ENCODE results near the gene ARHGAP15.

The ARHGAP15 gene

DNA sequence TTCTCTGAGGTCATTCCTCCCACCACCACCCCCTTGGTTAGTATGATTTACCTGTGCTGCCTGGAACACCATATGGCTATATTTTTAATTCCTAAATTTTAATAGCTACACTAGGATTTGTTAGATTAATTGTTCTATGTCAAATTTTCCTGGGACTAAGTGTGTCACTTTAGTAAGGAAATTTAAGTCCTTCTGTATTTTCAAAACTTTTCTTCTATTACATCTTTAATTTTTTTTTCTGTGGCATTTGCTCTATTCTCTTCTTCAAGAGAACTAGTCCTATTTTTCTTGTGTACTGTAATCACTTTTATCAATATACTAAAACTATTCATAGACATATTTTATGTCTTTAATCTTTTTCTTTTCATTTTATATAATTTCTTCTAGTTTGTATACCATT, 456.9 kb downstream of the ARHGAP15 start:
- H3K4me3 ChIP-seq (replicated peaks; ENCODE audit: insufficient read depth, low read length): no peak overlapping the region
- no peaks in the 10 kb centered on the region for H3K27me3 ChIP-seq (ENCODE audit: insufficient read depth, poor library complexity, severe bottlenecking)
- DNase-seq (ENCODE audit: low read depth in 1 of 2, low spot score in 1 of 2): no peak
- H3K27ac ChIP-seq (replicated peaks): no peak overlapping the region
- TF ChIP-seq GABPA (IDR thresholded peaks at IDR 0.05; ENCODE audit: low read depth): no peak
- TF ChIP-seq SPI1 (IDR thresholded peaks at IDR 0.05; ENCODE audit: borderline replicate concordance, low read depth): no peak
- no peak for TF ChIP-seq CTCF (IDR thresholded peaks at IDR 0.05; ENCODE audit: insufficient read depth, low read length)
- TF ChIP-seq, protein P1, sequence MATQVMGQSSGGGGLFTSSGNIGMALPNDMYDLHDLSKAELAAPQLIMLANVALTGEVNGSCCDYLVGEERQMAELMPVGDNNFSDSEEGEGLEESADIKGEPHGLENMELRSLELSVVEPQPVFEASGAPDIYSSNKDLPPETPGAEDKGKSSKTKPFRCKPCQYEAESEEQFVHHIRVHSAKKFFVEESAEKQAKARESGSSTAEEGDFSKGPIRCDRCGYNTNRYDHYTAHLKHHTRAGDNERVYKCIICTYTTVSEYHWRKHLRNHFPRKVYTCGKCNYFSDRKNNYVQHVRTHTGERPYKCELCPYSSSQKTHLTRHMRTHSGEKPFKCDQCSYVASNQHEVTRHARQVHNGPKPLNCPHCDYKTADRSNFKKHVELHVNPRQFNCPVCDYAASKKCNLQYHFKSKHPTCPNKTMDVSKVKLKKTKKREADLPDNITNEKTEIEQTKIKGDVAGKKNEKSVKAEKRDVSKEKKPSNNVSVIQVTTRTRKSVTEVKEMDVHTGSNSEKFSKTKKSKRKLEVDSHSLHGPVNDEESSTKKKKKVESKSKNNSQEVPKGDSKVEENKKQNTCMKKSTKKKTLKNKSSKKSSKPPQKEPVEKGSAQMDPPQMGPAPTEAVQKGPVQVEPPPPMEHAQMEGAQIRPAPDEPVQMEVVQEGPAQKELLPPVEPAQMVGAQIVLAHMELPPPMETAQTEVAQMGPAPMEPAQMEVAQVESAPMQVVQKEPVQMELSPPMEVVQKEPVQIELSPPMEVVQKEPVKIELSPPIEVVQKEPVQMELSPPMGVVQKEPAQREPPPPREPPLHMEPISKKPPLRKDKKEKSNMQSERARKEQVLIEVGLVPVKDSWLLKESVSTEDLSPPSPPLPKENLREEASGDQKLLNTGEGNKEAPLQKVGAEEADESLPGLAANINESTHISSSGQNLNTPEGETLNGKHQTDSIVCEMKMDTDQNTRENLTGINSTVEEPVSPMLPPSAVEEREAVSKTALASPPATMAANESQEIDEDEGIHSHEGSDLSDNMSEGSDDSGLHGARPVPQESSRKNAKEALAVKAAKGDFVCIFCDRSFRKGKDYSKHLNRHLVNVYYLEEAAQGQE (IDR thresholded peaks at IDR 0.05; ENCODE audit: insufficient replicate concordance, low read depth): no peak
- TF ChIP-seq POLR2AphosphoS5 (IDR thresholded peaks at IDR 0.05; ENCODE audit: low read depth): no peak

- TF ChIP-seq POLR2AphosphoS5 (IDR thresholded peaks at IDR 0.05; ENCODE audit: low read depth) (no peak), GABPA (IDR thresholded peaks at IDR 0.05; ENCODE audit: low read depth) (no peak), SPI1 (IDR thresholded peaks at IDR 0.05; ENCODE audit: borderline replicate concordance, low read depth) (peak; percentile 18; the same call in 1 of the 2 replicates)
- DNase-seq (ENCODE audit: low read depth in 1 of 2, low spot score in 1 of 2): no peak
- no peak overlapping the region for H3K4me3 ChIP-seq (replicated peaks; ENCODE audit: insufficient read depth, low read length)
- H3K27ac ChIP-seq (replicated peaks): no peak overlapping the region
- no peaks in the 10 kb centered on the region for H3K27me3 ChIP-seq (ENCODE audit: insufficient read depth, poor library complexity, severe bottlenecking)
Measured at GRCh38 chr2:143588746-143589145, 459.5 kb downstream of the ARHGAP15 start.

- TF ChIP-seq, protein P1 (IDR thresholded peaks at IDR 0.05; ENCODE audit: insufficient replicate concordance, low read depth): no peak
- TF ChIP-seq GABPA (IDR thresholded peaks at IDR 0.05; ENCODE audit: low read depth): no peak
- TF ChIP-seq SPI1 (IDR thresholded peaks at IDR 0.05; ENCODE audit: borderline replicate concordance, low read depth): no peak
- no peak for TF ChIP-seq CTCF (IDR thresholded peaks at IDR 0.05; ENCODE audit: insufficient read depth, low read length)
- no peak for TF ChIP-seq POLR2AphosphoS5 (IDR thresholded peaks at IDR 0.05; ENCODE audit: low read depth)
- no peak overlapping the region for H3K27ac ChIP-seq (replicated peaks)
- DNase-seq (ENCODE audit: low read depth in 1 of 2, low spot score in 1 of 2): no peak
- no peak overlapping the region for H3K4me3 ChIP-seq (replicated peaks; ENCODE audit: insufficient read depth, low read length)
- H3K27me3 ChIP-seq (ENCODE audit: insufficient read depth, poor library complexity, severe bottlenecking): no peaks in the 10 kb centered on the region
Measured at GRCh38 chr2:143594161-143594560, 464.9 kb downstream of the ARHGAP15 start.

DNA sequence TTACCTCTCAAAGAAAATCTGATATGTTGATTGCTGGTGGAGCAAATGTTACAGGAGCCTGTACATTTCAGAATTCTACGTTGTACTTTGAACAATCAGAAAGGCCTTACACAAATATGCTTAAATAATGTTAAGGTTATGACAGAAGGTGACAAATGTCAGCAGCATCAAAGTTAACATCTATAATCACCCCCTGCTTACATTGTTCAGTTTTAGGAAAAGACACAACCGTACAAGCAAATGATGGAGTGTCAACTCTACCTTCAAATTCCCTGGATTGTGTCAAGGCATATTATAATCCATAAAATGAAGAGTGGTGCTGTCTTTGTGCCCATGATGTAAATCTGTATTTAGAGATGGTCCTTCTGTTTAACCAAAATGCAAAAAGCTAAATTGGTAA, 465.5 kb downstream of the ARHGAP15 start:
- Histone ChIP-seq H3K27ac (replicated peaks) (no peak overlapping the region), H3K27me3 (ENCODE audit: insufficient read depth, poor library complexity, severe bottlenecking) (no peaks in the 10 kb centered on the region), H3K4me3 (replicated peaks; ENCODE audit: insufficient read depth, low read length) (no peak overlapping the region)
- TF ChIP-seq, protein P1 (IDR thresholded peaks at IDR 0.05; ENCODE audit: insufficient replicate concordance, low read depth): no peak
- TF ChIP-seq SPI1 (IDR thresholded peaks at IDR 0.05; ENCODE audit: borderline replicate concordance, low read depth) (no peak), GABPA (IDR thresholded peaks at IDR 0.05; ENCODE audit: low read depth) (no peak), POLR2AphosphoS5 (IDR thresholded peaks at IDR 0.05; ENCODE audit: low read depth) (no peak), CTCF (IDR thresholded peaks at IDR 0.05; ENCODE audit: insufficient read depth, low read length) (no peak)
- DNase-seq (ENCODE audit: low read depth in 1 of 2, low spot score in 1 of 2): no peak

Measured in HL-60 (cell line).